ENCODE results near the gene PERCC1. TPM values are rescaled to one million over a fixed set of nuclear protein-coding genes. Genes with fewer than 3 reads are reported as not detected.

Gene PERCC1
- total RNA-seq, 1 donor from 2014 or later: not detected

GRCh38 chr16:1431497-1432270 is 806 bp downstream of the PERCC1 start:
- DNase-seq (ENCODE audit: extremely low spot score, unreplicated experiment): no peak
- H3K4me1 Mint-ChIP-seq (ENCODE audit: unreplicated experiment): no peaks in the 10 kb centered on the region
- no peak for TF ChIP-seq CTCF (IDR thresholded peaks at IDR 0.05)
- H3K4me3 Mint-ChIP-seq (ENCODE audit: unreplicated experiment): no peak overlapping the region
- no peaks in the 10 kb centered on the region for H3K27me3 Mint-ChIP-seq (ENCODE audit: unreplicated experiment)
- no peak overlapping the region for H3K27ac Mint-ChIP-seq (ENCODE audit: unreplicated experiment)
- no peaks in the 10 kb centered on the region for H3K9me3 Mint-ChIP-seq (ENCODE audit: unreplicated experiment)
- H3K36me3 Mint-ChIP-seq (ENCODE audit: unreplicated experiment): no peaks in the 10 kb centered on the region

GRCh38 chr16:1432388-1433262 is 1.7 kb downstream of the PERCC1 start:
- no peak for TF ChIP-seq CTCF (IDR thresholded peaks at IDR 0.05)
- Mint-ChIP-seq H3K27ac (ENCODE audit: unreplicated experiment) (no peak overlapping the region), H3K9me3 (ENCODE audit: unreplicated experiment) (no peaks in the 10 kb centered on the region), H3K4me1 (ENCODE audit: unreplicated experiment) (no peaks in the 10 kb centered on the region), H3K4me3 (ENCODE audit: unreplicated experiment) (no peak overlapping the region), H3K36me3 (ENCODE audit: unreplicated experiment) (no peaks in the 10 kb centered on the region), H3K27me3 (ENCODE audit: unreplicated experiment) (no peaks in the 10 kb centered on the region)
- no peak for DNase-seq (ENCODE audit: extremely low spot score, unreplicated experiment)

GRCh38 chr16:1433263-1433560 is 2.3 kb downstream of the PERCC1 start:
- TF ChIP-seq CTCF (IDR thresholded peaks at IDR 0.05): no peak

GRCh38 chr16:1433756-1434155 is 2.9 kb downstream of the PERCC1 start:
- Mint-ChIP-seq H3K4me3 (ENCODE audit: unreplicated experiment) (no peak overlapping the region), H3K4me1 (ENCODE audit: unreplicated experiment) (no peaks in the 10 kb centered on the region), H3K9me3 (ENCODE audit: unreplicated experiment) (no peaks in the 10 kb centered on the region), H3K27me3 (ENCODE audit: unreplicated experiment) (no peaks in the 10 kb centered on the region), H3K36me3 (ENCODE audit: unreplicated experiment) (no peaks in the 10 kb centered on the region), H3K27ac (ENCODE audit: unreplicated experiment) (no peak overlapping the region)
- TF ChIP-seq CTCF (IDR thresholded peaks at IDR 0.05): no peak
- no peak for DNase-seq (ENCODE audit: extremely low spot score, unreplicated experiment)

More at GRCh38 chr16:1433263-1433560, 2.3 kb downstream of the PERCC1 start:
- no peak overlapping the region for H3K27ac Mint-ChIP-seq (ENCODE audit: unreplicated experiment)
- no peaks in the 10 kb centered on the region for H3K36me3 Mint-ChIP-seq (ENCODE audit: unreplicated experiment)
- no peaks in the 10 kb centered on the region for H3K27me3 Mint-ChIP-seq (ENCODE audit: unreplicated experiment)
- no peaks in the 10 kb centered on the region for H3K9me3 Mint-ChIP-seq (ENCODE audit: unreplicated experiment)
- no peak overlapping the region for H3K4me3 Mint-ChIP-seq (ENCODE audit: unreplicated experiment)
- no peaks in the 10 kb centered on the region for H3K4me1 Mint-ChIP-seq (ENCODE audit: unreplicated experiment)
- no peak for DNase-seq (ENCODE audit: extremely low spot score, unreplicated experiment)

Data from osteocyte (in vitro differentiated cells).